Left renal cortex interstitium (tissue), 4 donors: ENCODE results near the gene KPNA6. TPM values are rescaled to one million over a fixed set of nuclear protein-coding genes. Genes with fewer than 3 reads are reported as not detected.
A peak's percentile ranks its signal among the peaks of the same experiment; 100 is the strongest.

Experiments
- DNase-seq, 4 donors: peaks; one replicate each; pipeline ENCODE4 v3.0.0-alpha.2; 2013; ENCODE audit warnings: low read depth in 4 of 4, low spot score in 2 of 4, missing footprints in 1 of 4
- polyA plus RNA-seq, 4 donors: library from polyadenylated mRNA; unstranded; fragments of 120-200 nt; gene quantifications; one replicate each; pipeline ENCODE4 v1.2.1, GENCODE V29; 2013; ENCODE audit not compliant: insufficient read length in 4 of 4

The KPNA6 gene
- polyA plus RNA-seq, 4 donors, result 27.8 to 36.3 (median 35.9) TPM

- peak in 1 of 4 donors; percentile 37 for DNase-seq
These were observed 101.1 kb downstream of the KPNA6 start, which contains the start of gene DCDC2B for GRCh38 chr1:32208891-32209328. Gene DCDC2B (plus strand): TSS chr1:32209089. CDS start chr1:32209094, 5 bp downstream.

DNA sequence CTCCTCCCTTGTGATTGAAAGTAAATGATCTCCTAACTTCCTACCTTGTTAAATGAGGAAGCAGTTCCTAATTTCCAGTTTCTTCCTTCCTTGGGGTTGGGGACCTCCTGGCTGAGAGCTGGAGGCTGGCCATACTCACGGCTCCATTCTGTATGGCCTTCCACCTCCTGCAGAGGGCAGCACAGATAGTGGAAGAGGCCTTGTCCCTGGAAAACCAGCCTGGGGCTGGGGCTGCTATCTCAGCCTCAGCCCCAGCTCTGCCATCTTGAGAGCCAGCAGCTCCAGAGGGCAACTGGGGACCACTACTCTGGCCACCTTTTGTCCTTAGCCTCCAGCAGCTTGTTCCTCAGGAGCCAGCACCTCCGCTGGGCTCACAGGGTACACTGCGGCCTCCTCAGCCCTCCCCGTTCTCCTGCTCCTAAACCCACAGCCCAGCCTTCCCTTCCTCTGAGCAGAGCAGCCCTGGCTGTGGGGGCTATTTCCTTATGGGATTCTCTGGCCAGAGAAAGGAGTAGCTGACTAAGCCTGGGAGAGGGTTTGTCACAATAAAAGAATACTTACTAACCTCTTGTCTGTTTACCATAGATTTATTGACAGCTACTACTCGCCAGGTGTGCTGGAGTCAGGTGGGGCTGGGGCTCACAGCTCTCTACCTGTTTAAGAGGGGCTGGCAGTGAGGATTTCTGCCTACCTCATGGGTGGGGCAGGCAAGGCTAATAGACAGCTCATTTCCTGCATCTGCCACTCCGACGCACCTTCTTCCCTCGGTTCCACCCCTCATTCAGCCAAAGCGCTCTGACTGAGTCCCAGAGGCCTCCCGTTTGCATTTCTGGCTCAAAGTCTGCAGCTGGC lies 108.0 kb downstream of the KPNA6 start:
- DNase-seq, result peak in 1 of 4 donors; percentile 62

DNA sequence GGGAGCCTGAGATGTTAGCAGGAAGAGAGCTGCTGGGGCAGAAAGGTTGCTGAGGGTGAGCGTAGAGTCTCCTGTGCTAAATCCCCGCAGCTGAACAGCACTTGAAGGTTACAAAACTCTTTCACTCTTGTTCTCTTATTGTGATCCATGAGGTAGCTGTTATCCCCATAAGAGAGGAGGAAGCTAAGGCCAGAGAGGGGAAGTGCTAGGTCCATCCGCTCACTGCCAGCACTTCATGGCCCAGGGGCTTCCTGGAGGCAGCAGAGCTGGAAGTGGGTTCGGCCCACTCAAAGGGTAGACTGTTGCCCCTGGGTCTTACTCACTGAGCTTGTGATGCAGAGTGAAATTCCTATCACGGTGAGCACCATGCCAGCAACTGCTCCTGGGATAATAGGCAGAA lies 108.7 kb downstream of the KPNA6 start:
- no peak for DNase-seq

DNA sequence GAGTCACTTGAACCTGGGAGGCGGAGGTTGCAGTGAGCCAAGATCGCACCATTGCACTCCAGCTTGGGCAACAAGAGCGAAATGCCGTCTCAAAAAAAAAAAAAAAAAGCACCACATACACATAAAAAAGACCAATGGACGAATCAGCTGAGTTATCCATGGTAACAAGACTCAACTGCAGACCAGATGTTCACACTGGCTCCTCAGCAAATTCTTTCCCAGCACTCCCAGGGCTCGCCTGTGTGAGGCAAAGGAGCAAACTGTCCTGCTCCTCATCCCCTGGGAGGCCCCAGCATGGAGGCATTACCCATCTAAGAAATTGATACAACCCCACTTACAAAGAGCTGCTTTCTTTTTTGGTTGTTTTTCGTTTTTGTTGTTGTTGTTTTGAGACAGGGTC lies 111.2 kb downstream of the KPNA6 start:
- DNase-seq, result no peak

DNA sequence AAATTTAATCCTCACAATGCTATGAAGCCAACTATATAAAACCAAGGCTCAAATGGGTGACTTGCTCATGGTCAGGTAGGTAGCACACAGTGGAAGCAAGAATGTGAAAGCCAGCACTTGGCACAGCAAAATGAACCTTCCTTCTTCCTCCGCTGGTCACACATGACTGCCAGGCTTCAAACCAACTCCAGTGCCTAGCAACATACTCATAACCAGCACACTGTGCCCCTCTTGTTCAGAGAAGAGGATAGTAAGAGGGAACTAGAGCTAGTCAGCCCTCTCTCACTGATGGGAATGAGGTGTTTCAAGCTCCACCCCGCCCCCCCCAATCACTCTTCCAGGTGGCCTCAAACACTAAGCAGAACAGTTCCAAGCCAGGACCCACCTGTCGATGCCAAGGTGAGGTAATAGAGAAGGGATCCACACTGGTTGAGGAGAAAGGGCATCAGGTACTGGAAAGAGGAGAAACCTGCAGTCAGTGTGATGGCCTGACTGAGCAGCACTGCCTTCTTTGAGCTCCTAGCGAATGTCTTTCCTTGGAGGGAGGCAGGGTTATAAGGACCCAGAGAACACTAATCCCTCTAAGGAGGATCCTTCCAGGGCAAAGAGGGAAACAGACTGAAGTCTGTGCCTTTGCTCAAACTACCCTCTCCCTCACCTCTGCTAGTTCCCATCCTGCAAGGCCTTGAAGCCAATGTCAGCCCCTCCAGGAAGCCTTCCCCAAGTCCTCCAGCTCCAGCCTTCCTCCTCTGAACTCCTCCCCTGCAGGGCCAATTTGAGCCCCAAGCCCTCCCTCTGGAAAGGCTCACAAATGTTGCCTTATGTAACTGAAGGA lies 113.1 kb downstream of the KPNA6 start:
- no peak for DNase-seq

- no peak for DNase-seq
These were observed 113.7 kb downstream of the KPNA6 start for GRCh38 chr1:32221581-32221979.

DNA sequence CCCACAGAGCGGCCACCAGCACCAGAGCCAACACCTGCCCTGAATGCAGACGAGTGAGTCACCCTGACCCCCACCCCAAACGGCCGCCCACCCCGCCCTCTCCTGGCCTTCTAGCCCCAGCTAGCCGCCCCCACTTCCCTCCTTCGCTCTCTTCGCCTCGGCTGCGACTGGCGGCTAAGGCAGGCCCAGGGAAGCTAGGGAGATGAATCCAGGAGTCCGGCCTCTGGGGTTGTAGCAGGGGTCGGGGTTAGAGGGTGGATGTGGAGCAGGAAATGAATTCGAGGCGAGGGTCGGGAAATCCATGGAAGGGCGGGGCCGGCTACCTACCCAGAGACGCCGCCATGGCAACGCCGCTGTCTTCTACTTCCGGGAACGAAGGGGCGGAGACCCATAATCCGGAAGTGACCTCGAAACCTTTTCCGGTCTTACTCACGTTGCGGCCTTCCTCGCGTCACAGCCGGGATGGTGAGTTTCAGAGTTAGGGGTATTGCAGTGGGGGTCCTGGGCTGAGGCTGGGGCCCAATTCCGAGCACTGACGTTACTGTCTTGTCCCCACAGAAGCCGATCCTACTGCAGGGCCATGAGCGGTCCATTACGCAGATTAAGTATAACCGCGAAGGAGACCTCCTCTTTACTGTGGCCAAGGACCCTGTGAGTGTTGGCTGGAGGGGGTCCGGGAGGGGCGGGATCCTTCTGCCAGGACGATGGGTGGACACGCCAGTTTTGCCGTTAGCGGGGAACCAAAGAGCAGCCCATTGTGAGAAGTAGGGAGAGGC lies 114.3 kb downstream of the KPNA6 start, which contains the start of the genes EIF3I and TMEM234:
EIF3I (plus strand) TSS at position 428 of the 776 bp plus-strand sequence; CDS start at position 463, 35 bp downstream.
TMEM234 (minus strand) TSS at position 374 of the 776 bp plus-strand sequence; CDS start at position 343, 31 bp downstream.
- DNase-seq, result peak in 2 of 4 donors; percentile 87 to 92

DNA sequence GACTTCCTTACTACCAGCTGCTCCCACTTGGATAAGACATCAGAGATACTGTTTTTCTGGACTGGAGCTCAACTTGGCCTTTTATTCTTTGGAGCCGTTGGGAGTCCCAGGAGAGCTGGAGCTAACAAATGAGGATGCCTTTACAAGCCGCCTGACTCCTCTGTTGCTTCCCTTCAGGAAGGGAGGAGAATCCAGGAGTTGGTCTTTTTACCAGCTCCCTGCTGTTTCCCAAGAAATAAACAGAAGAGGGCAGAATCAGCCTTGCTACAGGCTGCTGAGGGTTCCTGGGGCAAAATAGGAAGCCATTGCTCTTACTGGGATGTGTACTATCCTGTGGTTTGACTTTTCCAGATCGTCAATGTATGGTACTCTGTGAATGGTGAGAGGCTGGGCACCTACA lies 115.8 kb downstream of the KPNA6 start:
- DNase-seq, result no peak

GRCh38 chr1:32224285-32224684 lies 116.4 kb downstream of the KPNA6 start:
- DNase-seq, result no peak

Other genes with a start within 250 kb of the KPNA6 start
- 100 to 1,000 TPM; 164 to 238 (median 225) TPM for gene PTP4A2, start 169.7 kb upstream of the KPNA6 start, polyA plus RNA-seq
- gene KHDRBS1, start 94.2 kb upstream of the KPNA6 start, polyA plus RNA-seq, result 100 to 1,000 TPM; 229 to 267 (median 247) TPM
- gene TMEM39B, start 35.1 kb upstream of the KPNA6 start, polyA plus RNA-seq, result 10 to 100 TPM; 17.9 to 25.5 (median 20.4) TPM
- 10 to 100 TPM; 43.3 to 49.8 (median 45.9) TPM for gene TXLNA, start 71.6 kb downstream of the KPNA6 start, polyA plus RNA-seq
- 10 to 100 TPM; 21.0 to 30.9 (median 27.7) TPM for gene CCDC28B, start 92.5 kb downstream of the KPNA6 start, polyA plus RNA-seq
- gene IQCC, start 97.6 kb downstream of the KPNA6 start, polyA plus RNA-seq, result 10 to 100 TPM in 2 of 4 donors, 1 to 10 TPM in 2; 6.8 to 10.7 (median 8.7) TPM
- 1 to 10 TPM in 2 of 4 donors, under 1 TPM in 2; 0.21 to 2.4 (median 1.4) TPM for gene DCDC2B, start 101.0 kb downstream of the KPNA6 start, polyA plus RNA-seq
- gene TMEM234, start 114.3 kb downstream of the KPNA6 start, polyA plus RNA-seq, result 10 to 100 TPM; 20.2 to 32.3 (median 27.1) TPM
- 100 to 1,000 TPM; 147 to 179 (median 174) TPM for gene EIF3I, start 114.4 kb downstream of the KPNA6 start, polyA plus RNA-seq
- gene FAM167B, start 139.2 kb downstream of the KPNA6 start, polyA plus RNA-seq, result 10 to 100 TPM in 2 of 4 donors, 1 to 10 TPM in 2; 8.6 to 12.5 (median 10.0) TPM
- gene LCK, start 143.2 kb downstream of the KPNA6 start, polyA plus RNA-seq, result 1 to 10 TPM; 4.3 to 6.9 (median 6.1) TPM
- 100 to 1,000 TPM; 159 to 219 (median 180) TPM for gene HDAC1, start 184.0 kb downstream of the KPNA6 start, polyA plus RNA-seq
- 100 to 1,000 TPM; 389 to 551 (median 440) TPM for gene MARCKSL1, start 228.2 kb downstream of the KPNA6 start, polyA plus RNA-seq